Retinal pigment epithelial cell (primary cell): ENCODE data around the gene POLR2J.
A peak's percentile ranks its signal among the peaks of the same experiment; 100 is the strongest.
"Not testable (repeated sequence)": the region's sequence is repeated elsewhere in the genome, so short reads cannot be mapped to it uniquely, and the experiment has no call there.

ENCODE experiments used
- DNase-seq: peaks from one replicate; pipeline ENCODE4 v3.0.0-alpha.2; 2010; ENCODE audit warnings: low read depth
- H3K4me3 ChIP-seq: 2 replicates; pipeline ENCODE4 v1.5.1; 2011; ENCODE audit warnings: mild to moderate bottlenecking, low read length, control low read depth, moderate library complexity
- CTCF ChIP-seq: conservative IDR thresholded peaks from 2 replicates; pipeline ENCODE4 v1.5.1; 2011; ENCODE audit warnings: low read depth, low read length, control low read depth, inconsistent platforms

Gene POLR2J

GRCh38 chr7:102498321-102498720 lies 19.6 kb upstream of the POLR2J start:
- not testable (repeated sequence) for H3K4me3 ChIP-seq, DNase-seq

GRCh38 chr7:102497308-102497707 lies 18.6 kb upstream of the POLR2J start:
- not testable (repeated sequence) for DNase-seq, H3K4me3 ChIP-seq

GRCh38 chr7:102496861-102497260 lies 18.1 kb upstream of the POLR2J start:
- H3K4me3 ChIP-seq, DNase-seq: not testable (repeated sequence)

- not testable (repeated sequence) for H3K4me3 ChIP-seq, DNase-seq
Measured at GRCh38 chr7:102494473-102495149, 15.9 kb upstream of the POLR2J start.

- not testable (repeated sequence) for H3K4me3 ChIP-seq, DNase-seq
Measured at GRCh38 chr7:102494026-102494425, 15.3 kb upstream of the POLR2J start.

GRCh38 chr7:102493220-102493935 lies 14.7 kb upstream of the POLR2J start:
- DNase-seq, H3K4me3 ChIP-seq: not testable (repeated sequence)

- not testable (repeated sequence) for H3K4me3 ChIP-seq, DNase-seq
Measured at GRCh38 chr7:102490529-102491075, 11.9 kb upstream of the POLR2J start.

- DNase-seq, H3K4me3 ChIP-seq: not testable (repeated sequence)
Measured at GRCh38 chr7:102484317-102484716, 5.6 kb upstream of the POLR2J start.

GRCh38 chr7:102481962-102482361 lies 3.2 kb upstream of the POLR2J start:
- not testable (repeated sequence) for DNase-seq, H3K4me3 ChIP-seq

GRCh38 chr7:102479982-102480637 lies 1.4 kb upstream of the POLR2J start:
- not testable (repeated sequence) for DNase-seq, H3K4me3 ChIP-seq
- peak; percentile 42 for TF ChIP-seq CTCF

GRCh38 chr7:102479209-102479584 lies 475 bp upstream of the POLR2J start:
- not testable (repeated sequence) for DNase-seq

GRCh38 chr7:102474736-102475435 lies 3.8 kb downstream of the POLR2J start:
- H3K4me3 ChIP-seq: not testable (repeated sequence)

More at GRCh38 chr7:102479209-102479584, 475 bp upstream of the POLR2J start:
- not testable (repeated sequence) for H3K4me3 ChIP-seq

GRCh38 chr7:102474116-102474515 lies 4.6 kb downstream of the POLR2J start:
- DNase-seq, H3K4me3 ChIP-seq: not testable (repeated sequence)

More at GRCh38 chr7:102474736-102475435, 3.8 kb downstream of the POLR2J start:
- DNase-seq: not testable (repeated sequence)
